ENCODE results near the gene TTC31. TPM values are rescaled to one million over a fixed set of nuclear protein-coding genes. Genes with fewer than 3 reads are reported as not detected.

The TTC31 gene
- total RNA-seq, 2 experiments from 2014 or later, result 45.8 to 46.3 TPM

DNA sequence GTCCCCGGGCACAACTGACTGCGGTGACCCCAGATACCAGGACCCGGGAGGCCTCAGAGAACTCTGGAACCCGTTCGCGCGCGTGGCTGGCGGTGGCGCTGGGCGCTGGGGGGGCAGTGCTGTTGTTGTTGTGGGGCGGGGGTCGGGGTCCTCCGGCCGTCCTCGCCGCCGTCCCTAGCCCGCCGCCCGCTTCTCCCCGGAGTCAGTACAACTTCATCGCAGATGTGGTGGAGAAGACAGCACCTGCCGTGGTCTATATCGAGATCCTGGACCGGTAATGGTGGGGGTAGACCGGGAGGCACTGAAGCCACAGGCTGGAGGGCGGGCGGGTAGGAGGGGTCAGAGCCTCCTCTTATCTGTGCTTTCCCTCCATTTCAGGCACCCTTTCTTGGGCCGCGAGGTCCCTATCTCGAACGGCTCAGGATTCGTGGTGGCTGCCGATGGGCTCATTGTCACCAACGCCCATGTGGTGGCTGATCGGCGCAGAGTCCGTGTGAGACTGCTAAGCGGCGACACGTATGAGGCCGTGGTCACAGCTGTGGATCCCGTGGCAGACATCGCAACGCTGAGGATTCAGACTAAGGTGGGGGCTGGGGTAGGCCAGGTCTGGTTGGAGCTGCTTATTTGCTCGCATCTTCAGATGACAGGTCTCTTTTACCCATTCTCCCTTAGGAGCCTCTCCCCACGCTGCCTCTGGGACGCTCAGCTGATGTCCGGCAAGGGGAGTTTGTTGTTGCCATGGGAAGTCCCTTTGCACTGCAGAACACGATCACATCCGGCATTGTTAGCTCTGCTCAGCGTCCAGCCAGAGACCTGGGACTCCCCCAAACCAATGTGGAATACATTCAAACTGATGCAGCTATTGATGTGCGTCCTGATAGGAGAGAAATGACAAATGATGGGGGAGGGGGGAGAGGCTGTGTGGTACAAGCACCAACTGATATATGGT lies 47.6 kb downstream of the TTC31 start:
- Mint-ChIP-seq H3K36me3 (ENCODE audit: low read depth) (peaks cover 47% of the 10 kb centered on the region), H3K4me3 (peak overlapping the region; percentile 98), H3K27me3 (no peaks in the 10 kb centered on the region), H3K27ac (peak overlapping the region; percentile 97), H3K4me1 (peaks cover 57% of the 10 kb centered on the region), H3K9me3 (peaks cover 5% of the 10 kb centered on the region)
- ChIA-PET CTCF (interaction anchor here (0.8 to 3.6 kb wide), 23 partner anchors 8 to 281 kb away, joined by 3 to 22 read pairs (median 3); partner anchors contain the start of genes CCDC142, MOGS, TTC31 and WBP1), POLR2A (no interaction called here)
- DNase-seq, result peak; percentile 49

DNA sequence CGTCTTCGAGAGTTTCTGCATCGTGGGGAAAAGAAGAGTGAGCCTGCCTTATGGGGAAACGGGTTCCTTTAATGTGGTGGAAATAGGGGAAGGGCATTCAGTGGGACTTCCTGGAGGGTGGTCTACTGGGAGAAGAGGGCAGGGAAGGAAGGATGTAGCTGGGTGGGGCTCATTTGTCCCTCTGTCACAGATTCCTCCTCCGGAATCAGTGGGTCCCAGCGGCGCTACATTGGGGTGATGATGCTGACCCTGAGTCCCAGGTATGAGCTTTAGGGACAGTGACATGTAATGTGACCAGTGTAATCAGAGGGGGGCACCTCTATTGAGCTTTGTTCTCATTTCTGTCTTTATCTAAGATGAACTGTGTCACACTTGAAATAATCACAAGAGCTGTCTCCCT lies 48.8 kb downstream of the TTC31 start:
- peaks cover 3% of the 10 kb centered on the region for H3K9me3 Mint-ChIP-seq
- peaks cover 38% of the 10 kb centered on the region for H3K36me3 Mint-ChIP-seq (ENCODE audit: low read depth)

DNA sequence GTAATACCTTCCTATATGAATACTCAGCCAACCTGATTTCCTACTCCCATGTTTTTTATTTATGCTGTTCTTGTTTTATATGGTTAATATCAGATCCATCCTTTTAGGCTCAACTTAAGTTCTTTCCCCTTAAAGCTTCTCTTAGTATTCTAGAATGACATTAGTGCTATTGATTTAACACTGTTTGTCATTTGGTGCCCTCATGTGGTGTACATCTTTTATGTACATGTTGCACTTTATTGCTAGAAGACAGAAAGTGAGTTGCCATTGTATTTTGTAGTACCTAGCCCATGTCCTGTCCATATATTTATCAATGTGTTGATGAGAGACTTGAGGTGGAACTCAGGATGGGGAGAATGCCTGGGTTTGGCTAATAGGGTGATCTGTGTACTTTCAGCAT lies 49.3 kb downstream of the TTC31 start:
- H3K27me3 Mint-ChIP-seq, result peaks cover under 1% of the 10 kb centered on the region
- no peaks in the 10 kb centered on the region for H3K9me3 Mint-ChIP-seq
- CTCF ChIA-PET, result interaction anchor here (0.9 to 3.6 kb wide), 23 partner anchors 10 to 197 kb away, joined by 3 to 22 read pairs (median 4); partner anchors contain the start of genes CCDC142, MOGS, MRPL53 and TTC31
- peaks cover 32% of the 10 kb centered on the region for H3K36me3 Mint-ChIP-seq (ENCODE audit: low read depth)
- DNase-seq, result peak; percentile 60
- H3K27ac Mint-ChIP-seq, result peak overlapping the region; percentile 65
- peaks cover 42% of the 10 kb centered on the region for H3K4me1 Mint-ChIP-seq
- POLR2A ChIA-PET, result no interaction called here
- H3K4me3 Mint-ChIP-seq, result peak overlapping the region; percentile 98

More for the DNA sequence above, 48.8 kb downstream of the TTC31 start:
- ChIA-PET CTCF (interaction anchor here (0.9 to 3.6 kb wide), 23 partner anchors 10 to 197 kb away, joined by 3 to 22 read pairs (median 4); partner anchors contain the start of genes CCDC142, MOGS, MRPL53 and TTC31), POLR2A (no interaction called here)
- peak overlapping the region; percentile 65 for H3K27ac Mint-ChIP-seq
- DNase-seq, result no peak
- H3K4me1 Mint-ChIP-seq, result peaks cover 47% of the 10 kb centered on the region
- H3K4me3 Mint-ChIP-seq, result peak overlapping the region; percentile 98
- no peaks in the 10 kb centered on the region for H3K27me3 Mint-ChIP-seq

DNA sequence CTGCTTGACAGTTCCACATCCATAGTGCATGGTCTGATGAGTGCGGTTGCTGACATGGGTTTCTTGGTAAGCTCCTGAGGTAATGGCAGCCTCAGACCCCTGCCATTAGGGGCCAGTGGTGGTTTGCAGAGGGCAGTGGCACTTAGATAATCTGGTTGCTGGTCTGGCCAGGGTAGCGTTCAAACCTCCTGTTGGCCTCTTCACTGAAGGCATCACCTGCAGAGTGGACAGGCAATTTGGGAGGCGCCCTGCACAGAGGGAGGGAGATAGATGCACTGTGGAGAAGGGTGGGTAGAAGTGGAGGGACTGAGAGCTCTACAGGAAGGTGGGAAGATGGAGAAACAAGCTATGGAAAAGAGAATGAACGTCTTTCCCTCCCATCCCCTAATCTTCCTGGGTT lies 50.6 kb downstream of the TTC31 start:
- ChIA-PET POLR2A (interaction anchor here (0.6 kb wide), 1 partner anchor 75 kb away, joined by 5 read pairs; the partner anchor contains the start of gene WBP1), CTCF (interaction anchor here (0.6 to 1.9 kb wide), 6 partner anchors 16 to 89 kb away, joined by 3 to 7 read pairs (median 4); partner anchors contain the start of gene MRPL53)
- no peak overlapping the region for H3K27ac Mint-ChIP-seq
- peaks cover 20% of the 10 kb centered on the region for H3K36me3 Mint-ChIP-seq (ENCODE audit: low read depth)
- no peak for DNase-seq
- H3K9me3 Mint-ChIP-seq, result no peaks in the 10 kb centered on the region
- peaks cover 29% of the 10 kb centered on the region for H3K4me1 Mint-ChIP-seq
- peaks cover 12% of the 10 kb centered on the region for H3K27me3 Mint-ChIP-seq
- H3K4me3 Mint-ChIP-seq, result no peak overlapping the region

DNA sequence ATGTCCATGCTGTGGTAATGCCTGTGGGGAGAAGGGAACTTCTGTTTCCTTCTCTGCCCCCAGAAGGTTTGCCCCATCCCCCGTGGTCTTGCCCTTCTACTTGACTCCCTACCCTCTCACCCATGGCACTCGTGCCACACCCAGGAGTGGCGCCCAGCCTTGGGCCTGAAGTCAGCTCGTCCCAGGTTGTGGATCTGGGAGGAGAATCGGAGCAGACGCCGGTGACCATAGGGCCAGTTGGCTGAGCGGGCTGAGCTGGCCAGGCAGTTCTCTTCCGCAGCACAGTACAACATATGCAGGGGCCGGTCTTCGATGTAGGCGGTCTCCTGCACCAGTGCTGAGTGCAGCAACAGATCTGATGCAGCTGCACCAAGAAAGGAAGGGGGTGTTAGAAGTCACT lies 51.5 kb downstream of the TTC31 start:
- CTCF ChIA-PET, result interaction anchor here (1.6 to 1.9 kb wide), 3 partner anchors 18 to 51 kb away, joined by 4 to 6 read pairs (median 4); partner anchors contain the start of genes CCDC142 and TTC31
- POLR2A ChIA-PET, result no interaction called here
- no peaks in the 10 kb centered on the region for H3K9me3 Mint-ChIP-seq
- H3K36me3 Mint-ChIP-seq (ENCODE audit: low read depth), result peaks cover 12% of the 10 kb centered on the region
- DNase-seq, result no peak
- H3K27me3 Mint-ChIP-seq, result peaks cover 21% of the 10 kb centered on the region
- no peak overlapping the region for H3K27ac Mint-ChIP-seq
- no peak overlapping the region for H3K4me3 Mint-ChIP-seq
- peaks cover 32% of the 10 kb centered on the region for H3K4me1 Mint-ChIP-seq

DNA sequence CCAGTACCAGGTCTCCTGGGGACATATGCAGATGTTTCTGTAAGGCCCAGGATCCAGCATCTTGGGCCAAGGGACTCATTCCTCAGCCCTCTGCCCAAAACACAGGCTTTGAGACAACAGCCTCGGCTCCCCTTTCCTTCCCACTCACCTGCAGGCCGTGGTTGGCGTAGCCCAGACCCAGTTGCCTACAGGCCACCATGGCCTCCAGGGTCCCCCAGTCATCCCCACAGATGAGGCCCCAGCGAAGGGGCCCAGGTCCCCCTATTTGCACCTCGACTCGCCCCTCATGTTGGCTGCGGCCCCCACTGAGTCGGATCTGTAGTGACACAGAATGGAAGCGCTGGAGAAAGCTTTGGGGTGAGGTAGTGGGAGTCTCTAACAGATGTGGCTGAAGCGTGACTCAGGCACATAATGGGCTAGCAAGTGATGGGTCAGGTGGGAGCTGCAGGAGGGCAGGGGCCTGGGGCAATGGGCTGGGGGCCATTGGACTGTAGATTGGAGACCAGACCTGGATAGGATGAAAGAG lies 52.6 kb downstream of the TTC31 start:
- Mint-ChIP-seq H3K4me3 (no peak overlapping the region), H3K27me3 (peaks cover 21% of the 10 kb centered on the region), H3K9me3 (no peaks in the 10 kb centered on the region), H3K4me1 (peaks cover 33% of the 10 kb centered on the region), H3K27ac (no peak overlapping the region), H3K36me3 (ENCODE audit: low read depth) (peaks cover 12% of the 10 kb centered on the region)
- DNase-seq, result no peak
- POLR2A ChIA-PET, result no interaction called here
- CTCF ChIA-PET, result interaction anchor here (0.7 to 1.9 kb wide), 4 partner anchors 10 to 53 kb away, joined by 3 to 6 read pairs (median 4); partner anchors contain the start of genes CCDC142 and TTC31

DNA sequence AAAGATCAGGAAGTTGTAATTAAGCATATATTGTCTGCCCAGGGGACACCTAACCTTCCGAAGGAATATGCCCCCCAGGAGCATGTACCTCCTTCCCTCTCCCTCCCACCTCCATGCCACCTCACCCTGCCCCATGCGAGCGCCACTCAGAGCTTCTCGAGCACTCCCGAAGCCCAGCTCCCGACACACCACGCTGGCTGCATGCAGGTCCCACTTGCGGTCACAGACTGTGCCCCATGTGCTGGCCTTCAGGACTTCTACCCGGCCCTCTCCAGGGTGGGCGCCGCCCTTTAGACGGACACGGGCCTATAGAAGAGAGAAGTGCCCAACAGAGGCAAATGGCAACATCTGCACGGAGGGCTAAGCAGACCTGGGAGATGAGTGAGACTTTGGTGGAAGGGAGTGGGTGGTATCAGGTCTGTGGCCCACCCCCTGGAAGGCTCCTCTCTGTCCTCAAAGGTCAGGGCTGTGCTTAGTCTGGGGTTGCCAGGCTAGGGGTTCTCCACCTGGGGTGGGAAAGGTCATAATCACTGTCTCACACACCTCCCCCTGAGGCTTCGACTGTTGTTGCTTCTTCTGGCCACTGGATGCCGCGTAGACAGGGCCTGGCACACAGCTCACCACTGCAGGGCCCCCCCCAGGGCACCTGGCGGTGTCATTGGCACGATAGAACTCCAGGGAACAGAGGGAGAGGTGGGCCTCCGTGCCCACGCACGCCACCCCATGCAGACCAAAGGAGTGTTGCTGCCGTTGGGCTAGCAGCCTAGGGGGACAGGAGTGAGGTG lies 53.5 kb downstream of the TTC31 start:
- CTCF ChIA-PET, result interaction anchor here (0.7 to 1.9 kb wide), 4 partner anchors 10 to 53 kb away, joined by 3 to 6 read pairs (median 4); partner anchors contain the start of genes CCDC142 and TTC31
- POLR2A ChIA-PET, result no interaction called here
- Mint-ChIP-seq H3K4me3 (no peak overlapping the region), H3K27me3 (peaks cover 24% of the 10 kb centered on the region), H3K9me3 (no peaks in the 10 kb centered on the region), H3K4me1 (peaks cover 25% of the 10 kb centered on the region), H3K27ac (no peak overlapping the region), H3K36me3 (ENCODE audit: low read depth) (peaks cover 9% of the 10 kb centered on the region)
- no peak for DNase-seq

DNA sequence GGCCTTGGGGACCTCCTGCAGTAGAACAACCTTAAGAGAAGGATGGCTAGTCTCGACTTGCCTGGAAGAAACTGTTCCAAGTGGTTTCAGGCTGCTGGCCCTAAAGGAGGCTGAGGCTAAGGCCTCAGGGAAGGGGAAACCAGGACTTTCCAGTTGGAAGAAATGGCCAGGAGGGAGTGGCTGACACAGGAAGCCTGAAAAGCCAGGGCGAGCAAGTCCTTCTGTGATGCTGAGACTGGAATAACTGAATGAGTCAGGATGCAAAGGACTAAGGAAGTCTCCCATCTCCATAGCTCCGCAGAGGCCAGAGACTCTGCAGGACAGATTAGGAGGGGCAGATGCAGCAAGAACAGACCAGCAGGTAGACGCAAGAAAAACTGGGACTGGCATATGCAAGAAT lies 54.3 kb downstream of the TTC31 start:
- Mint-ChIP-seq H3K27me3 (peaks cover 26% of the 10 kb centered on the region), H3K27ac (no peak overlapping the region), H3K4me1 (peaks cover 17% of the 10 kb centered on the region), H3K9me3 (no peaks in the 10 kb centered on the region), H3K4me3 (no peak overlapping the region), H3K36me3 (ENCODE audit: low read depth) (peaks cover 4% of the 10 kb centered on the region)
- no peak for DNase-seq
- CTCF ChIA-PET, result interaction anchor here (1.3 kb wide), 1 partner anchor 15 kb away, joined by 3 read pairs; no protein-coding TSS in a partner anchor
- POLR2A ChIA-PET, result no interaction called here

DNA sequence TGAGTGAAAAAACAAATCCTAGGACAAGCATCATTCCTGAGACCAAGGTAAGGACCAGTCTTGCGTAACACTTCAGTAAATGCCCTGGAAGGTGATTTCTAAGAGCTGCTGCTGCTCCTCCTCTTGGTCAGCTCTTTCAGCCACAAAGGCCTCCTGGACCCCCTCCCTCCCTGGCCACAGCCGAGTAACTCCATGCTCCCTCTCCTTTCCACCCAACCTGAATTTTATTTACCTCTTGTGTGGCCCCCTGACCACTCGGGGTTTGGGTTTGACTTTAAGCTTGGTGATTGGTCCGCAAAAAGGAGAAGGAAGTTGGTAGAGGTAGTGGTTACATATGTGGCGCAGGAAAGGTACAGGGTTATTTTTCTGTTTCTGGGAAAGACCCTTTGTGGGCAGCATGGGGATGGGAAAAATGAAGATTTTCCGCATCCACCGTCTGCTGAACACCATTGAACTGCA lies 56.0 kb downstream of the TTC31 start:
- peaks cover 34% of the 10 kb centered on the region for H3K27me3 Mint-ChIP-seq
- no peak for DNase-seq
- no peaks in the 10 kb centered on the region for H3K36me3 Mint-ChIP-seq (ENCODE audit: low read depth)
- H3K4me1 Mint-ChIP-seq, result peaks cover 10% of the 10 kb centered on the region
- POLR2A ChIA-PET, result interaction anchor here (0.7 kb wide), 1 partner anchor 147 kb away, joined by 3 read pairs; no protein-coding TSS in a partner anchor
- no peak overlapping the region for H3K4me3 Mint-ChIP-seq
- CTCF ChIA-PET, result interaction anchor here (0.9 to 2.1 kb wide), 7 partner anchors 9 to 418 kb away, joined by 3 to 7 read pairs (median 4); partner anchors contain the start of genes AUP1 and HTRA2
- H3K27ac Mint-ChIP-seq, result no peak overlapping the region
- H3K9me3 Mint-ChIP-seq, result no peaks in the 10 kb centered on the region

DNA sequence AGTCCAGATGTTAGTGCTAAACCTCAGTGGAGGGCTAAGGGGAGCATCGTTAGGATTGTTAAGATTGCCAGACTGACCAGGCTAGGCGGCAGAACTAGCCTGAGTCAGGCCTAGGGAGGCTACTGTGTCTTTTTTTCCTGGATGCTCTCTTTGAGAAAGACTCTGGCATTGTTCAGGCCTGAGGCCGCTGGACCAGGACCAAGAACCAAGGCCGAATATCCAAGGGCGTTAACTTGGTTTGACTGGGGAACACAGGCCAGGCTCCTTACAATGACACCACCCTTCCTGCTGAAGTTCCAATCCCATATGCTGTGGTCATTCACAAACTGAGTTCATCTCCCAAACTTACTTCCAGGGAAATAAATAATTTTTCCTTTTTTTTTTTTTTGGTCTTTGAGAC lies 57.4 kb downstream of the TTC31 start:
- Mint-ChIP-seq H3K4me1 (peaks cover 10% of the 10 kb centered on the region), H3K27me3 (peaks cover 43% of the 10 kb centered on the region), H3K4me3 (no peak overlapping the region), H3K9me3 (no peaks in the 10 kb centered on the region), H3K36me3 (ENCODE audit: low read depth) (no peaks in the 10 kb centered on the region), H3K27ac (no peak overlapping the region)
- CTCF ChIA-PET, result interaction anchor here (1.0 to 3.4 kb wide), 4 partner anchors 9 to 39 kb away, joined by 4 to 16 read pairs (median 4); partner anchors contain the start of gene HTRA2
- no peak for DNase-seq
- POLR2A ChIA-PET, result no interaction called here

DNA sequence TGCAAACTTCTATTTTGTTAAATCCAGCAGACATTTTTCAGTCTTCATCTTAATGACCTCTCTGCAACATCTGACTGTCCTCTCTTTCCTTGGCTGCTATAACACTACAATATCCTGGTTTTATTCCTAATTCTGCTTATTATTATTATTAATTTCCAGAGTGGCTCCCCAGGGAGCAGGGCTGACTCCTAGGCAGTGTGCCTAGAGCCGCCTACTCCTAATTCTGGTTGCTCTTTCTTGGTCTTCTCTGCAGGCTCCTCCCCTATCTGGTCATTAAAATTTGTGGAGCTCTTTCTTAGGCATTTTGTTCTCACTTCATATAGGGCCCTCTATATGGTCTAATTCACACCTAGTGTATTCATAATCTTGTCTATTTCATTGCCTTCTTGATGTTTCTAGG lies 60.1 kb downstream of the TTC31 start:
- H3K36me3 Mint-ChIP-seq (ENCODE audit: low read depth), result no peaks in the 10 kb centered on the region
- CTCF ChIA-PET, result interaction anchor here (3.4 kb wide), 1 partner anchor 12 kb away, joined by 16 read pairs; the partner anchor contains the start of gene HTRA2
- no peak for DNase-seq
- H3K4me1 Mint-ChIP-seq, result peaks cover 10% of the 10 kb centered on the region
- H3K27me3 Mint-ChIP-seq, result peaks cover 56% of the 10 kb centered on the region
- H3K27ac Mint-ChIP-seq, result no peak overlapping the region
- no peaks in the 10 kb centered on the region for H3K9me3 Mint-ChIP-seq
- no peak overlapping the region for H3K4me3 Mint-ChIP-seq
- POLR2A ChIA-PET, result no interaction called here
